Mucosa of gallbladder (tissue), 1 donor: ENCODE results near the gene PSMA7. TPM values are rescaled to one million over a fixed set of nuclear protein-coding genes. Genes with fewer than 3 reads are reported as not detected.

Experiments
- DNase-seq: peaks from one replicate; pipeline ENCODE4 v3.0.0-alpha.2; 2020; ENCODE audit warnings: low spot score
- total RNA-seq: library from RNA; stranded (reverse); gene quantifications from one replicate; pipeline ENCODE4 v1.2.1, GENCODE V29; 2021
- donor health status: DM: no; HTN: no; CAD: no.

The PSMA7 gene
- total RNA-seq, 1 donor from 2014 or later = 189 TPM

DNA sequence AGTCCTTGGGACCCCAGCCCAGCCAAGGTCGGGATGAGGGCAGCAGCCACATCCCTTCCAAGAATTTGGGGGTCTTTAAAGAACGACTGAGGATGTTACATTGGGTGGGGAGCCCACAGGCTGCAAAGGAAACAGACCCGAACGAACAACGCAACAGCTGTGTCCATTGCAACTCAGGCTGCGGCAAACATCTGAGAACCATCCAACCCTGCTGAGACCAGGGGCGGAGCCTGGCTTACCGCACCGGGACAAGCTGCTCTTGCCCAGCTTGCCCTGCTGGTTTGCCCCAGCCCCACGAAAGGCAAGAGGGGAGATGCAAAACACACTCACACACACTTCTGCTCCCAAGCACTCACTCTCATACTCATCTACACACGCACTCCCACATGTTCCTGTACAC lies 56.0 kb downstream of the PSMA7 start:
- DNase-seq = no peak

Other genes starting within 250 kb of the PSMA7 start
- gene TAF4, start 77.5 kb downstream of the PSMA7 start, total RNA-seq = 26.0 TPM
- gene LSM14B, start 20.9 kb downstream of the PSMA7 start, total RNA-seq = 48.3 TPM
- 14.2 TPM for gene SS18L1, start 375 bp upstream of the PSMA7 start, total RNA-seq
- gene MTG2, start 39.6 kb upstream of the PSMA7 start, total RNA-seq = 38.0 TPM
- gene HRH3, start 76.9 kb upstream of the PSMA7 start, total RNA-seq = not detected
- 85.3 TPM for gene OSBPL2, start 95.1 kb upstream of the PSMA7 start, total RNA-seq
- gene ADRM1, start 159.6 kb upstream of the PSMA7 start, total RNA-seq = 78.8 TPM
- gene LAMA5, start 223.9 kb upstream of the PSMA7 start, total RNA-seq = 298 TPM
- 968 TPM for gene RPS21, start 243.7 kb upstream of the PSMA7 start, total RNA-seq